ENCODE data around the gene MMP14.

- TF ChIP-seq CTCF (IDR thresholded peaks at IDR 0.05) (no peak), POLR2A (IDR thresholded peaks at IDR 0.05) (no peak)
These were observed 44.2 kb upstream of the MMP14 start for GRCh38 chr14:22792158-22792557.
